WTC11 (cell line): Measurements from ENCODE around the gene HHAT. TPM values are rescaled to one million over a fixed set of nuclear protein-coding genes. Genes with fewer than 3 reads are reported as not detected.

ENCODE experiments used
- ATAC-seq: fragments of 200-7000 bp; cut with Tn5 transposase; 2 replicates; pipeline ENCODE4 v1.10.0; 2021; ENCODE audit warnings: mild to moderate bottlenecking, moderate library complexity
- CTCF ChIA-PET: fragments of 300-600 bp; sonication (Branson Sonifier 250); formaldehyde crosslinking; loops from one replicate; lab custom pipeline; 2021; ENCODE audit warnings: antibody characterized with exemption; lab: Charles Lee
- POLR2A ChIA-PET: fragments of 350-600 bp; sonication (Branson Sonifier 250); formaldehyde crosslinking; loops from one replicate; lab custom pipeline; 2021; ENCODE audit warnings: antibody characterized with exemption; lab: Charles Lee
- DNase-seq: peaks from one replicate; pipeline ENCODE4 v3.0.0; 2021; ENCODE audit warnings: low spot score
- H3K27ac Mint-ChIP-seq: 2 replicates; pipeline ENCODE4 v1.8.0; 2021; ENCODE audit warnings: mixed read lengths
- H3K27me3 Mint-ChIP-seq: 2 replicates; pipeline ENCODE4 v1.8.0; 2021; ENCODE audit warnings: low read depth, mild to moderate bottlenecking, moderate library complexity, mixed read lengths
- H3K36me3 Mint-ChIP-seq: 2 replicates; pipeline ENCODE4 v1.8.0; 2021; ENCODE audit warnings: mixed read lengths
- H3K4me1 Mint-ChIP-seq: 2 replicates; pipeline ENCODE4 v1.8.0; 2022; ENCODE audit warnings: mixed read lengths
- H3K4me3 Mint-ChIP-seq: 2 replicates; pipeline ENCODE4 v1.8.0; 2021; ENCODE audit warnings: mild to moderate bottlenecking, moderate library complexity, mixed read lengths
- H3K9me3 Mint-ChIP-seq: 2 replicates; pipeline ENCODE4 v1.8.0; 2021; ENCODE audit warnings: mixed read lengths
- ARID4B ChIP-seq: sonication (generic); formaldehyde crosslinking; IDR thresholded peaks from 2 replicates; pipeline ENCODE4 v1.8.0; 2023; ENCODE audit warnings: missing genetic modification reagents, mild to moderate bottlenecking, borderline replicate concordance
- ATF6 ChIP-seq: sonication (generic); formaldehyde crosslinking; IDR thresholded peaks from 2 replicates; pipeline ENCODE4 v1.8.1; 2023; ENCODE audit warnings: mild to moderate bottlenecking, missing genetic modification reagents
- ESRRA ChIP-seq: sonication (generic); formaldehyde crosslinking; IDR thresholded peaks from 2 replicates; pipeline ENCODE4 v1.8.1; 2022; ENCODE audit warnings: mild to moderate bottlenecking, missing genetic modification reagents, borderline replicate concordance
- ETV6 ChIP-seq: sonication (generic); formaldehyde crosslinking; IDR thresholded peaks from 2 replicates; pipeline ENCODE4 v1.8.1; 2022; ENCODE audit warnings: mild to moderate bottlenecking, missing genetic modification reagents
- GRHL2 ChIP-seq: fragments of 250-450 bp; sonication (Bioruptor Pico); IDR thresholded peaks from 2 replicates; pipeline ENCODE4 v1.8.0; 2022; ENCODE audit warnings: mild to moderate bottlenecking, moderate library complexity; ENCODE audit not compliant: insufficient replicate concordance, severe bottlenecking
- GTF2I ChIP-seq: fragments of 250-450 bp; sonication (Bioruptor Pico); conservative IDR thresholded peaks from 2 replicates; pipeline ENCODE4 v1.4.0; 2021; ENCODE audit warnings: mild to moderate bottlenecking
- MXD4 ChIP-seq: fragments of 250-450 bp; sonication (Bioruptor Pico); IDR thresholded peaks from 2 replicates; pipeline ENCODE4 v1.8.0; 2021; ENCODE audit warnings: mild to moderate bottlenecking, moderate library complexity, borderline replicate concordance
- NFYB ChIP-seq: sonication (generic); formaldehyde crosslinking; conservative IDR thresholded peaks from 2 replicates; pipeline ENCODE4 v1.8.0; 2022; ENCODE audit warnings: low read depth, missing genetic modification reagents
- RELA ChIP-seq: sonication (generic); formaldehyde crosslinking; IDR thresholded peaks from 2 replicates; pipeline ENCODE4 v1.8.1; 2022; ENCODE audit warnings: missing genetic modification reagents, mild to moderate bottlenecking, borderline replicate concordance
- SMAD3 ChIP-seq: sonication (generic); formaldehyde crosslinking; IDR thresholded peaks from 2 replicates; pipeline ENCODE4 v1.8.0; 2022; ENCODE audit warnings: missing genetic modification reagents, mild to moderate bottlenecking, borderline replicate concordance
- SP1 ChIP-seq: sonication (generic); formaldehyde crosslinking; conservative IDR thresholded peaks from 2 replicates; pipeline ENCODE4 v1.8.1; 2022; ENCODE audit warnings: missing genetic modification reagents
- TEAD1 ChIP-seq: sonication (generic); formaldehyde crosslinking; IDR thresholded peaks from 2 replicates; pipeline ENCODE4 v1.8.0; 2022; ENCODE audit warnings: mild to moderate bottlenecking, missing genetic modification reagents
- TP53 ChIP-seq: sonication (generic); formaldehyde crosslinking; IDR thresholded peaks from 2 replicates; pipeline ENCODE4 v1.8.1; 2023; ENCODE audit warnings: mild to moderate bottlenecking, missing genetic modification reagents
- ZNF232 ChIP-seq: sonication (generic); formaldehyde crosslinking; IDR thresholded peaks from 2 replicates; pipeline ENCODE4 v1.8.0; 2022; ENCODE audit warnings: mild to moderate bottlenecking, missing genetic modification reagents
- ZNF396 ChIP-seq: fragments of 250-450 bp; sonication (Bioruptor Pico); IDR thresholded peaks from 2 replicates; pipeline ENCODE4 v1.8.0; 2021; ENCODE audit warnings: mild to moderate bottlenecking, moderate library complexity, borderline replicate concordance
- ZNF532 ChIP-seq: fragments of 250-450 bp; sonication (Bioruptor Pico); IDR thresholded peaks from 2 replicates; pipeline ENCODE4 v1.9.0; 2021; ENCODE audit warnings: mild to moderate bottlenecking, borderline replicate concordance
- total RNA-seq: library from RNA; stranded (reverse); gene quantifications from 3 replicates; pipeline ENCODE4 v1.2.3, GENCODE V29; 2021

HHAT gene
- total RNA-seq, 1 experiment from 2014 or later, result 0.39 TPM

- TF ChIP-seq ESRRA (CRISPR knock-in tag), result no peak
- no peak for TF ChIP-seq SMAD3 (CRISPR knock-in tag)
- TF ChIP-seq ZNF396 (CRISPR knock-in tag), result no peak
- TF ChIP-seq NFYB (CRISPR knock-in tag), result no peak
- TF ChIP-seq ZNF232 (CRISPR knock-in tag), result no peak
These were observed 18.4 kb downstream of the HHAT start (continued) for GRCh38 chr1:210347112-210347511.

GRCh38 chr1:210351496-210351895 lies 22.8 kb downstream of the HHAT start:
- no peak for DNase-seq
- Mint-ChIP-seq H3K9me3 (no peaks in the 10 kb centered on the region), H3K36me3 (no peaks in the 10 kb centered on the region), H3K27me3 (no peaks in the 10 kb centered on the region; the same call in 1 of the 2 replicates), H3K4me3 (no peak overlapping the region), H3K27ac (no peak overlapping the region), H3K4me1 (0 out of 2 replicates have a peak, but pooled peaks cover 3% of the 10 kb centered on the region)
- ChIA-PET POLR2A (no interaction called here), CTCF (interaction anchor here (1.0 kb wide), 1 partner anchor 9 kb away, joined by 3 read pairs; no protein-coding TSS in a partner anchor)
- TF ChIP-seq GRHL2 (CRISPR knock-in tag) (no peak), ATF6 (CRISPR knock-in tag) (no peak), NFYB (CRISPR knock-in tag) (no peak), RELA (CRISPR knock-in tag) (no peak), ARID4B (CRISPR knock-in tag) (no peak), ETV6 (CRISPR knock-in tag) (no peak), TEAD1 (CRISPR knock-in tag) (no peak), ZNF232 (CRISPR knock-in tag) (no peak), SP1 (no peak), ZNF532 (CRISPR knock-in tag) (no peak), MXD4 (no peak), GTF2I (no peak), TP53 (no peak)
- no peak for ATAC-seq
